Spinal cord (tissue), 10 donors: ENCODE measurements around the gene PTPRG. TPM values are rescaled to one million over a fixed set of nuclear protein-coding genes. Genes with fewer than 3 reads are reported as not detected.
A peak's percentile ranks its signal among the peaks of the same experiment; 100 is the strongest.
"Not testable (repeated sequence)": the region's sequence is repeated elsewhere in the genome, so short reads cannot be mapped to it uniquely, and the experiment has no call there.

Experiments
- DNase-seq, 6 donors: peaks; one replicate each; pipeline versions ENCODE4 v3.0.0 to v3.0.0-alpha.2; 2013 to 2015; ENCODE audit warnings: low spot score in 6 of 6, low read depth in 4 of 6
- H3K27ac ChIP-seq: one replicate; pipeline ENCODE4 v1.5.1; 2013; ENCODE audit warnings: low read depth, low read length, control low read depth
- H3K27me3 ChIP-seq: one replicate; pipeline ENCODE4 v1.6.1; 2013; ENCODE audit warnings: low read length; ENCODE audit not compliant: control insufficient read depth, insufficient read depth
- H3K36me3 ChIP-seq: one replicate; pipeline ENCODE4 v1.6.1; 2013; ENCODE audit warnings: low read length; ENCODE audit not compliant: control insufficient read depth, insufficient read depth
- H3K4me1 ChIP-seq: one replicate; pipeline ENCODE4 v1.6.1; 2013; ENCODE audit warnings: low read length; ENCODE audit not compliant: control insufficient read depth, insufficient read depth
- H3K4me3 ChIP-seq: one replicate; pipeline ENCODE4 v1.5.1; 2013; ENCODE audit warnings: low read depth, low read length, control low read depth
- H3K9me3 ChIP-seq: one replicate; pipeline ENCODE4 v1.6.1; 2013; ENCODE audit warnings: low read length; ENCODE audit not compliant: control insufficient read depth, insufficient read depth
- WGBS: methylation state at CpG from one replicate; pipeline ENCODE4 v1.1.5; 2013; ENCODE audit warnings: missing lambda C conversion rate; ENCODE audit not compliant: insufficient coverage; 5-methylcytosine and 5-hydroxymethylcytosine counted together
- polyA plus RNA-seq, 2 donors: library from polyadenylated mRNA; unstranded; fragments of 120-200 nt; gene quantifications; one replicate each; pipeline ENCODE4 v1.2.1, GENCODE V29; 2013; ENCODE audit not compliant: insufficient read length in 2 of 2
- total RNA-seq, 2 donors: library from RNA; depleted of rRNA in 1 of 2; stranded (reverse); fragments of 120-200 nt in 1 of 2; fragments of >200 nt in 1 of 2; gene quantifications; one replicate each; pipeline versions ENCODE4 v1.2.3 to v1.2.4, GENCODE V29; 2013 to 2014
- donor health status: healthy.

The PTPRG gene
- total and polyA plus RNA-seq, 4 donors = 29.2 to 106 (median 60.2) TPM

DNA sequence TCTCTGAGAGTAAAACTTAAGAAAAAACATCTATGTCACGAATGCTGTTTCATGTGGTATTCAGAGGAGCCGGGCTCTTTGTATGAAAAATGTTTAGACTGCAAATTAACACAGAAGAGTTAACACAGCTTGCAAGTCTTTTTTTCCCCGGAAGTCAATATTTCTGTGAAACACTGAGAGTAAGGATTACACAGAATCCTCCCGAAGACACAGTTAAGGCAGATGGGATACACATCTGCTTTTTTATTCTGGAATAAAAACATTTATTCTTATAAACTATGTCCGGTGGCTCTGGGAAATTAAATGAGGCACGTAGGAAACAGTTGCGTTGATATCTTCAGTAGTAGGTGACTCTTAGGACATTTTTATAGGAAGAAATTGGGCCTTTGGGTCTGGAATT is 180.6 kb downstream of the PTPRG start:
- 70% methylated on average over 2 of the region's 7 CpGs for WGBS
- Histone ChIP-seq H3K36me3 (no peaks in the 10 kb centered on the region), H3K27ac (no peak overlapping the region), H3K27me3 (no peaks in the 10 kb centered on the region), H3K4me3 (no peak overlapping the region), H3K9me3 (no peaks in the 10 kb centered on the region), H3K4me1 (no peaks in the 10 kb centered on the region)
- DNase-seq = no peak

DNA sequence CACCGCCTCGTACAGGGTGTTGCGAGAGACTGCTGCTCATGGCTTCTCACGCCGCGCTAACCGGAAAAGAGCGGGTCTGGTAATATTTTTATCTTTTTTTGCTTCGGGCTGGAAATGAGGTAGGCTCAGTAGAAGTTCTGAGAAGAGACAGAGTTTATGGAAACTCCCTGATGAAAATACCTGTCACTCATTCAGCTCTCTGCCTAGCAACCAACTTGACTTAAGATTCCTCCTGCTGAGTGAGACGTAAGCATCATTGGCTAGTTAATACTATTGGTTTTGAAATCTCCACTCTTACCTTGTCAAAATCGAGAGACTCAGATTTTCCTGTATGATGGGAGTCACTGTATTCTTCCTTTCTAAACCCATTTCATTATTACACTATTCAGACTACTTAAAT is 181.7 kb downstream of the PTPRG start:
- Histone ChIP-seq H3K36me3 (no peaks in the 10 kb centered on the region), H3K9me3 (no peaks in the 10 kb centered on the region), H3K27ac (no peak overlapping the region), H3K4me1 (no peaks in the 10 kb centered on the region), H3K4me3 (no peak overlapping the region), H3K27me3 (no peaks in the 10 kb centered on the region)
- DNase-seq = no peak
- 100% methylated on average over 4 of the region's 11 CpGs for WGBS

- no peaks in the 10 kb centered on the region for H3K9me3 ChIP-seq
- H3K27ac ChIP-seq = no peak overlapping the region
- no peaks in the 10 kb centered on the region for H3K36me3 ChIP-seq
- no peaks in the 10 kb centered on the region for H3K27me3 ChIP-seq
- H3K4me1 ChIP-seq = no peaks in the 10 kb centered on the region
- no peak for DNase-seq
- H3K4me3 ChIP-seq = no peak overlapping the region
- no CpG with 5 or more reads among the region's 2 CpGs for WGBS
Observed at GRCh38 chr3:61743686-61744242, 182.4 kb downstream of the PTPRG start.

DNA sequence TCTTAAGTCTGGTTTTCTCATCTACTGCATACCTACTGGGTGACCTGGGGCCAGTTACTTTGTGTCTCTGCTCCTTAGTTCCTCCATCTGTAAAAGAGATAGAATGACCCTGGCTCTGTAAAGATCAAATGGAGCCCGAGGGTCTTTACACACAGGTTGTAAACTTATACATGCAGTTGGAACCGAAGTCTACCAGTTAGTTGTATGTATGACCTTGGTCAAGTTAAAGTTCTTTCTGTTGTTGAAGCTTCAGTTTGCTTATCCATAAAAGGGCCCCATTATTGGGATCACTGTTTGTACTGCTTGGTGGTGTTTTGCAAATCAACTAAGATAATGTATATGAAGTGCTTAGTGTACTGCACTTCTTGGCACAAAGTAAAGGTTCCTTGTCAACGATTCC is 186.9 kb downstream of the PTPRG start:
- Histone ChIP-seq H3K27me3 (no peaks in the 10 kb centered on the region), H3K27ac (no peak overlapping the region), H3K9me3 (no peaks in the 10 kb centered on the region), H3K4me3 (no peak overlapping the region), H3K4me1 (no peaks in the 10 kb centered on the region), H3K36me3 (no peaks in the 10 kb centered on the region)
- no peak for DNase-seq
- WGBS = 100% methylated on average over 2 of the region's 3 CpGs

DNA sequence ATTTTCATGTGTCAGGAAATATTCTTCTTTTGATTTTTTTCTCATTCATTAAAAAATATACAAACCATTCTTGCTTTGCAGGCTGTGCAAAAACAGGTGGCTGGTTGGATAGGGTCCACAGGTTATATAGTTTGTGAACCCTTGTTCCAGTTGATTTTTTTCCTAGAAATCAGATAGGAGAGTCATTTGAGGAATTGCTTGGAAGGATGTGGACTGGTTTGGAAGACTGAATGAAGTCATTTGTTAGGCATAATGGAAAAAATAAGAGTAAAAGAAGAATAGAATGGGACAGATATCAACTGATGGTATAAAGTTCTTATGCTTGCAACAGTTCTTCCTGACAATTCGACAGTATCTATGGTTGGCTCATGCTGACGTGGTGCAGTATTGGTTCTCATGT is 189.4 kb downstream of the PTPRG start:
- H3K9me3 ChIP-seq = no peaks in the 10 kb centered on the region
- no peaks in the 10 kb centered on the region for H3K27me3 ChIP-seq
- H3K36me3 ChIP-seq = no peaks in the 10 kb centered on the region
- WGBS = 82% methylated on average over 2 of the region's 2 CpGs
- no peak overlapping the region for H3K4me3 ChIP-seq
- H3K4me1 ChIP-seq = no peaks in the 10 kb centered on the region
- no peak for DNase-seq
- H3K27ac ChIP-seq = no peak overlapping the region

DNA sequence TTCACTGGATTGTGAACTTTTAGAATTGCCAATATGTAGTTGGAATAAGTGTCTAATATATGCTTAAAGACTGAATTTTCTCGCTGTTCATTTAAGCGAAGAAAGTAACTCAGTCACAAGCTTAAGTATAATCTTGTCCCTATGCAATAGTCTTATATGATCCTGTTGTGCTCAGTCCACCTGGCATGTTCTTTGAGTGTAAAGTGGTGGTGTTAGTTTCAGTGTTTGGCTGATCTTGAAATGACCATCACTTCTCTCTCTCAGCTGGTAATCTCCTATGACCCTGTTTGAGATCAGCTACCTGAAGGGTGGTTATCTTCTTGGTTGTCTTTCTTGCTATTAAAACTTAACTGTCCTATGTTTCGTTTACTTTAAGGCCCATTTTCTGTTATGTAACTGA is 197.5 kb downstream of the PTPRG start:
- Histone ChIP-seq H3K9me3 (no peaks in the 10 kb centered on the region), H3K27ac (no peak overlapping the region), H3K4me3 (no peak overlapping the region), H3K27me3 (no peaks in the 10 kb centered on the region), H3K36me3 (no peaks in the 10 kb centered on the region), H3K4me1 (no peaks in the 10 kb centered on the region)
- WGBS = 100% methylated on average over 2 of the region's 3 CpGs
- DNase-seq = no peak

GRCh38 chr3:61760783-61761182 is 199.4 kb downstream of the PTPRG start:
- not testable (repeated sequence) for H3K36me3 ChIP-seq, H3K9me3 ChIP-seq, H3K27me3 ChIP-seq, H3K4me3 ChIP-seq, H3K4me1 ChIP-seq, H3K27ac ChIP-seq, DNase-seq
- WGBS = no CpG with 5 or more reads among the region's 2 CpGs

- WGBS = 94% methylated on average over 5 of the region's 8 CpGs
Observed at GRCh38 chr3:61761694-61762430, 200.5 kb downstream of the PTPRG start.

GRCh38 chr3:61765157-61765876 is 203.9 kb downstream of the PTPRG start:
- no peaks in the 10 kb centered on the region for H3K27me3 ChIP-seq
- H3K4me3 ChIP-seq = no peak overlapping the region
- H3K27ac ChIP-seq = no peak overlapping the region
- DNase-seq = peak in 1 of 6 donors; percentile 14
- H3K9me3 ChIP-seq = no peaks in the 10 kb centered on the region
- no peaks in the 10 kb centered on the region for H3K4me1 ChIP-seq
- H3K36me3 ChIP-seq = no peaks in the 10 kb centered on the region
- WGBS = 87% methylated on average over 3 of the region's 5 CpGs

More at GRCh38 chr3:61761694-61762430, 200.5 kb downstream of the PTPRG start:
- Histone ChIP-seq H3K27ac (no peak overlapping the region), H3K4me1 (no peaks in the 10 kb centered on the region), H3K4me3 (no peak overlapping the region), H3K27me3 (no peaks in the 10 kb centered on the region), H3K36me3 (no peaks in the 10 kb centered on the region), H3K9me3 (no peaks in the 10 kb centered on the region)
- peak in 1 of 6 donors; percentile 13 for DNase-seq
